GM12892 (cell line): ENCODE results near the gene BCAS4.

Experiments
- POLR2A ChIP-seq: IDR thresholded peaks from 2 replicates; pipeline ENCODE4 v1.6.1; 2011; ENCODE audit warnings: low read depth, low read length, control low read depth
- POLR2AphosphoS5 ChIP-seq: IDR thresholded peaks from 2 replicates; pipeline ENCODE4 v1.6.1; 2011; ENCODE audit warnings: low read depth, low read length, control low read depth
- TAF1 ChIP-seq: IDR thresholded peaks from 2 replicates; pipeline ENCODE4 v1.6.1; 2011; ENCODE audit warnings: low read depth, mild to moderate bottlenecking, control low read depth, low read length, borderline replicate concordance

- TF ChIP-seq POLR2A (peak; percentile 9; the same call in 1 of the 2 replicates), POLR2AphosphoS5 (0 out of 2 replicates have a peak, but pooled peaks have one; percentile 21), TAF1 (no peak)
Measured at GRCh38 chr20:50921803-50922501, 127.1 kb downstream of the BCAS4 start.
